ENCODE results near the gene CDK7. TPM values are rescaled to one million over a fixed set of nuclear protein-coding genes. Genes with fewer than 3 reads are reported as not detected.

The CDK7 gene
- total RNA-seq, 1 donor from 2014 or later, result 16.7 TPM

Other genes starting within 250 kb of the CDK7 start
- gene SLC30A5, start 140.9 kb upstream of the CDK7 start, total RNA-seq, result 41.2 TPM
- 3.3 TPM for gene CCNB1, start 67.7 kb upstream of the CDK7 start, total RNA-seq
- gene CENPH, start 45.3 kb upstream of the CDK7 start, total RNA-seq, result 2.5 TPM
- 7.5 TPM for gene CCDC125, start 97.9 kb downstream of the CDK7 start, total RNA-seq
- gene AK6, start 134.6 kb downstream of the CDK7 start, total RNA-seq, result 37.7 TPM
- gene TAF9, start 134.6 kb downstream of the CDK7 start, total RNA-seq, result 28.1 TPM
- 22.7 TPM for gene RAD17, start 134.9 kb downstream of the CDK7 start, total RNA-seq
- gene MARVELD2, start 180.2 kb downstream of the CDK7 start, total RNA-seq, result 3.6 TPM